GM21360 (cell line): ENCODE measurements around the gene MAPK1IP1L.
"Not testable (repeated sequence)": the region's sequence is repeated elsewhere in the genome, so short reads cannot be mapped to it uniquely, and the experiment has no call there.

ENCODE experiments used
- ATAC-seq: cut with Tn5 transposase; IDR thresholded peaks from one replicate; pipeline ENCODE4 v1.9.1; 2021; ENCODE audit warnings: mild to moderate bottlenecking, moderate library complexity; ENCODE audit not compliant: unreplicated experiment

Gene MAPK1IP1L

GRCh38 chr14:55051423-55052268, at the start of gene MAPK1IP1L:
Gene MAPK1IP1L, plus strand, starts transcription at chr14:55051647. Its CDS starts 10,037 bp downstream, at chr14:55061684.
- ATAC-seq: peak; percentile 92

GRCh38 chr14:55005071-55005470, 46.4 kb upstream of the MAPK1IP1L start:
- ATAC-seq: no peak

DNA sequence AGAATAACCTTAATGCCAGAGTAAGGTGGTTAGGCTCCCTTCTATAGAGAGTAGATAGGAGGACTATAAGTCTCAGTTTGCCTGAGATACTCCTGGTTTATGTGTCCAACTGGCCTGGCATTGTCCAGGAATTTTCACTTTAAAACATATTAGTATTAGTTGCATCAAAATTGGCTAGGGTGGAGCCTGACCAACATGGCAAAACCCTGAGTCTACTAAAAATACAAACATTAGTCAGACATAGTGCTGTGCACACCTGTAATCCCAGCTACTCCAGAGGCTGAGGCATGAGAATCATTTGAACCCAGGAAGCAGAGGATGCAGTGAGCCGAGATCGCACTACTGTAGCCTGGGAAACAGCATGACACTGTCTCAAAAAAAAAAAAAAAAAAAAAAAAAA, 36.4 kb upstream of the MAPK1IP1L start:
- no peak for ATAC-seq

DNA sequence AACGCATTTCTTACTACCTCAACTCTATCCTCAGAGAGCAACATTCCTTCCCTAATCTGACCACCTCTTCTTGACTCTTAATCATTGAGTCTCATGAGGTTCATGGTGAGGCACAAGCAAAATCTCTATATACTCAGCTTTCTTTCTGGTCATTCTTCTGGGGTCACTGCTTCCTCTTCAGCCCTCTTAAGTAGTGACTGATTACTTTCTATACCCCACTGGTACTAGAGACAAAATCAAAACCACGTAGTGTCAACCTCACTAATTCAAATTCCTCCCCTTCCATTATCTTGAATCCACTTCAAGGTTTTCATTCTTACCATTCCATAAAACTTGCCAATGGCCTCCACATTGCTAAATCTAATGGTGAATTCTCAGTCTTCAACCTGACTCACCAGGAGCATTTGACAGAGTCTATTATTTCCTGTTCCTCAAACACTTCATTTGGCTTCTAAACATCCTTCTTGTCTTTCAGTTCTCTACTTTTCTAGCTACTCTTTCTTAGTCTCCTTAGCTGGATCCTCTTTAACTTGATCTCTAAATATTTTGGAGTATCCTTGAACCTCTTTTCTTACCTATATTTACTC, 31.4 kb upstream of the MAPK1IP1L start:
- ATAC-seq: no peak

DNA sequence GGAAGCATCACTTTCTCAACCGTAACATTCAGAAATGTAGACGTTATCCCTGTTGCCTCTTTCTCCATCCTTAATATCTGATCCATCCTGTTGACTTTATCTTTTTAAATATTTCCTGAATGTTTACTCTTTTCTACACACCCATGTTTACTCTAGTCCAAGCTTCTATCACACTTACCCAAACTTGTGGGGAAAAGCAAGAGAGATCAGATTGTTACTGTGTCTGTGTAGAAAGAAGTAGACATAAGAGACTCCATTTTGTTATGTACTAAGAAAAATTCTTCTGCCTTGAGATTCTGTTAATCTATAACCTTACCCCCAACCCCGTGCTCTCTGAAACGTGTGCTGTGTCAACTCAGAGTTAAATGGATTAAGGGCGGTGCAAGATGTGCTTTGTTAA, 27.1 kb upstream of the MAPK1IP1L start:
- ATAC-seq: not testable (repeated sequence)

- no peak for ATAC-seq
Observed at GRCh38 chr14:55025948-55026347, 25.5 kb upstream of the MAPK1IP1L start.

DNA sequence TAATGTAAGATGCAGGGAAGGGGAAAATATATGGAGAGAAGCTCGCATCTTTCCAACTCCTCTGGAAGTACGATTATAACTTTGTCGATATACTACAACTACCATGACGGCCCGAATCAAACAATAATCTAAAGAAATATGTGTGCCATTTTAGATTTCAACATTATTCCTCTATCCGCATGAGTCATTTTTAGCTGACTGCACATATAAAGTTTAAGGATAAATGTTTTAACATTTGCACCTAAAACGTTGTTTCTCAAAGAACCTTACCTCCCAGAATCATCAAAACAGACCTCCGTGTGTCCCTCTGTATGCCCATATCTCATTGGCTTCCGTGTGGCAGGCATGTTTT, 25.0 kb upstream of the MAPK1IP1L start:
- no peak for ATAC-seq

GRCh38 chr14:55026793-55027561, 24.5 kb upstream of the MAPK1IP1L start, which contains the start of the genes SOCS4 and WDHD1:
Gene SOCS4, plus strand, starts transcription at chr14:55027236. Its CDS starts 15,806 bp downstream, at chr14:55043042.
Gene WDHD1, minus strand, starts transcription at chr14:55027099. Its CDS starts 312 bp downstream, at chr14:55026787.
- peak; percentile 69 for ATAC-seq

GRCh38 chr14:55028066-55028465, 23.4 kb upstream of the MAPK1IP1L start:
- no peak for ATAC-seq

GRCh38 chr14:55028476-55028875, 23.0 kb upstream of the MAPK1IP1L start:
- no peak for ATAC-seq

DNA sequence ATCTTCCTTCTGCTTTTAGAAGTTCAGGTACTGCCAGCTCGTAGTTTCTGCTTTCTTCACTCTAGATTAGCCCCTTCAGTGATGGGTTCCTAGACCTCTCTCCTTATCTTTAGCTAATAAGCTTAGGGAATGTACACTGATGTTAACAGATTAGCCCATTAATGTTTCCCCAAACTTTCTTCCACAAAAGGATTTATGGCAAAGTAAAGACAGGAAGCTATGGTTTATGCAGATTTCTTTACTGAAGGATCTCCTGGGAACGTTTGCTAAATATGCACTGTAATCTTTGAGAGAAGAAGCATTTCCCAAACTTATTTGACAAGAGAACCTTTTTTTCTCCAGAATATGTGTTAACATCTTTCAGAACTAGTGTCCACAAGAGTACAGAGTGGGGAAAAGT, 20.3 kb upstream of the MAPK1IP1L start:
- no peak for ATAC-seq

- not testable (repeated sequence) for ATAC-seq
Observed at GRCh38 chr14:55037995-55038394, 13.5 kb upstream of the MAPK1IP1L start.

GRCh38 chr14:55038708-55039107, 12.7 kb upstream of the MAPK1IP1L start:
- no peak for ATAC-seq

GRCh38 chr14:55043528-55043927, 7.9 kb upstream of the MAPK1IP1L start:
- ATAC-seq: no peak

DNA sequence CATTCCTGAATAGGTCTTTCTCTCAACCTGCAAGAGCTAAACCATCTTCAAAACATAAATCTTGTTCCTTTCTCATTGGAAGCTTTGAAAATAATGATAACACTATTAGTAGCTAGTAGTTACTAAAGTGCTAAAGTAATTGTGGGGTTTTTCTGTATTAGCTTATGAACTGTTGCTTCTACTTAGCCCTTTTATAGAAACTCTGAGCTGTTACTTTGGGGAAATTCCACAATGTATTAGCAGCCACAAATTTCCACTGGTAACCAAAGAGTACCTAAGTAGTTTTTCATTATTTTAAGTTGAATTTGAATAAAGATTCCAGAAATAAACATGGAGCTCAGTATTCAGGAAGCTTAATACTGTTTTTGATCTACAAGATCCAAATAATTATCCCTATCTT, 6.4 kb upstream of the MAPK1IP1L start:
- ATAC-seq: no peak

DNA sequence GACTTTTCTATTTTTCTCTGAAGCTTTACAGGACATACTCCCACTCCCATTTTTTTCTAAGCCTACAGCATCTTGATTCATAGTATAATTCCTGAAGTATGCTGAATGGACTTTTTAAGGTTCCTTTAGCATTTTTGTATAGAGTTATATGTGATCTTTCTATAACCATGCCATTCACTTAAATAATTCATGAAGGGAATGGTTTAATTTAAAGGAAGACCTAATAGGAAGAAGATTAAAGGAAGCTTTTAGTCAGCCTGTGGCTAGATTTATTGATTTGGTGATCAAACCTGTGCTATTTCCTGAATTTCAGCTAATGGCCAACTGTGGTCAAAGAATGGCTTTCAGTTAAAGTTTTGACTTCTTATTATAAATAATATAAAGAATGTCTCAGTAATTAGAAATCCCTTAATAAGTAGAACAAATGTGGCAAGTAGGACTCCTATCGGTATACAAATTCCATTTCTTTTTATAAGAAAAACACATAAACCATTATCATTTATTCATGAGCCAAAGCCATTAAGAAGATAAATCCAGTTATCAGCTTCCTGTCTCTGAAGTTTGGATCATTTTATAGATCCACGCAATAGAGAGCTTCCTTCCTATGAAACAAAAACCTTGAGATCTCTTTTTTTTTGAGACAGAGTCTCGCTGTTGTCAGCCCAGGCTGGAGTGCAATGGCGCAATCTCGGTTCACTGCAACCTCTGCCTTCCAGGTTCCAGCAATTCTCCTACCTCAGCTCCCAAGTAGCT, 4.0 kb upstream of the MAPK1IP1L start:
- ATAC-seq: no peak

DNA sequence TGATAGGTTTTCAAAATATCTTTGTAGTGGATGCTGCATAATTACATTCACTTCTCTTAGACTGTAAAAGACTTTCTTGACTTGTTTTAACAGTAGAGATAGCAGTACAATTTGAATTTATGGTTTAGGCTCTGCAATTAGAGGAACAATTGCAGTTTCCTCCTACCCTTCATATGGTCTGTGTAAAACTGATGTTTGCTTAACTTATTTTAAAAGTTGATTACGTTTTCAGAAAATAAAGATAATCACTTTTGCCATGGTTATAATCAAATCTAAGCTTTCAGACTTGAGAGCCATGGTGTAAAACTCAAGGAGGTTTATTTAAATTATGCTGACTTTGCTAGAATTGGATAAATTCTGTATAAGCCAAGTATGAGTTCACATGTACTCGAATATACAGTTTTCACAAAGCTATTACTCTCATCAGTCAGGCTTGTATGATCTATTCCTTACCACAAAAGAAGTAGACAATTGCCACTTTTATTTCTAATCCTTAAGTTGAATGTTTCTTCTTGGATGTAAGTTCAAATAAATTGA, 2.5 kb upstream of the MAPK1IP1L start:
- ATAC-seq: no peak

GRCh38 chr14:55051165-55051422, 353 bp upstream of the MAPK1IP1L start:
- peak; percentile 16 for ATAC-seq

DNA sequence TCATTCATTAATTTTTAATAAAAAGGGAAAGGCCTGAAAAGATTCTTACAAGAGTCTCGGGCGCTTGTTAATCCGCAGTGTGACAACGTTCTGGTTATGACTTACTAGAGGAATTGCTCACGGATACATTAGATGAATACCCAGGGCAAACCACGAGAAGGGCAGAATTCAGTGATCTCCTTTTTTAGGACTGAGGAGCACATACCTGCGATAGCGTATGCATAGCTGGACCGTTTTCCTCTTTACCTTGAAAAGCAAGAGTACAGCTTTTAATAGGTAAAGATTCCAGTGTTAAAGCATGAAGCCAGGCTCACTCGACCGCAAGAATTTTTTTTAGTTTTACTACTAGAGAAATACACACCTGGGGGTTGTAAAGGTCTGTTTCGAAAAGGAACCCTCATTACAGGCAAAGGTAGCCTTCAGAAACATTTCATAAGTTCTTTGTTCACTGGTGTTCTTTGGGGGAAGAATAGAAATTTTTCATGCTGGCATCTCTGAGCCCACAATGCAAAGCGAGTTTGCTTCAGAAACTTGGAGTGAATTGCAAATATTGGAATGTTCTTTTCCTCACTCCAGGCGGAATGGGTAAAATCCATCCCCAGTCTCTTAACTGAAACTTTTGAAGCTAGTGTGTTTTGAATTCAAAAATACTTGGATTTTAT, 953 bp downstream of the MAPK1IP1L start:
- no peak for ATAC-seq

DNA sequence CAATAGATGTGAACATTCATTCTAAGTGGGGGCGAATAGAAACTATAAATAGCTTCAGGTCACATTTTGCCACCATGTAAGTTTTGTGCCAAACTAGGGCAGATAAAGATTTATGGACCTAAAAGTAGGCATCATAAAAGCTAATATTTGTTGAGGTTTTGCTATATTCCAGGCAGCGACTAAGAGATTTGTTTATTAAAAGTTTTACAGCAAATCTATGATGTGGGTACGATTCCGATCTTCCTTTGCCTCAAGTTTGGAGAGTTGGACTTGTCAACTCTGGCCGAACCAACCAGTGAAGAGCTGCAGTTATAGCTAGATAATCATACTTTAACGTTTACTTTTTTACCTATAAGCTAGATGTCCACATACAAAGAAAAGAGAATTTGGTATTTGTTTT, 1.6 kb downstream of the MAPK1IP1L start:
- ATAC-seq: no peak
